OCI-LY3 (cell line): ENCODE data around the gene LRRC75B.

Experiments
- EZH2phosphoT487 ChIP-seq: fragments of 200-600 bp; shearing (Covaris generic); IDR thresholded peaks from 2 replicates; pipeline ENCODE4 v1.6.1; 2018; ENCODE audit warnings: antibody characterized with exemption, mixed run types, low read depth
- TF ChIP-seq, protein P1 (sequence below): fragments of 200-600, 300-600 bp; sonication (generic); IDR thresholded peaks from 2 replicates; pipeline ENCODE4 v1.5.1; 2014; ENCODE audit warnings: antibody characterized with exemption, low read length, low read depth

DNA sequence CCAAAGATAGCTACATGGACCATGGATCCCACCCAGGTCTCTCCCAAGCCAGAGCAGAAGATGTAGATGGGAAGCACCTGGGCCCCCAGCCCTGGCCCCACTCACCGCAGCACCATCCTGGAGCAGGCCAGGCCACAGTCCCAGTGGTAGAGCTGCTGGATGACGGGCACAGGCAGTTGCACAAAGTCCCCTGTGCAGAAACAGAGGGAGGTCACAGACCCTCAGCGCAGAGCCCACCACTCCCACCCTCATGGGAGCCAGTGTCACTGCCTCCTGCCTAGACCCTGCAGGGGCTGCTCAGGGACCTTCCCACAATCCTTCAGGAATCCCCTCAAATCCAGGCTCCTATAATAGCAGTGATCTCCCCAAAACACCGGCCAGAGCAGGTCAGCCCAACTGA lies 44.1 kb downstream of the LRRC75B start:
- TF ChIP-seq, protein P1, sequence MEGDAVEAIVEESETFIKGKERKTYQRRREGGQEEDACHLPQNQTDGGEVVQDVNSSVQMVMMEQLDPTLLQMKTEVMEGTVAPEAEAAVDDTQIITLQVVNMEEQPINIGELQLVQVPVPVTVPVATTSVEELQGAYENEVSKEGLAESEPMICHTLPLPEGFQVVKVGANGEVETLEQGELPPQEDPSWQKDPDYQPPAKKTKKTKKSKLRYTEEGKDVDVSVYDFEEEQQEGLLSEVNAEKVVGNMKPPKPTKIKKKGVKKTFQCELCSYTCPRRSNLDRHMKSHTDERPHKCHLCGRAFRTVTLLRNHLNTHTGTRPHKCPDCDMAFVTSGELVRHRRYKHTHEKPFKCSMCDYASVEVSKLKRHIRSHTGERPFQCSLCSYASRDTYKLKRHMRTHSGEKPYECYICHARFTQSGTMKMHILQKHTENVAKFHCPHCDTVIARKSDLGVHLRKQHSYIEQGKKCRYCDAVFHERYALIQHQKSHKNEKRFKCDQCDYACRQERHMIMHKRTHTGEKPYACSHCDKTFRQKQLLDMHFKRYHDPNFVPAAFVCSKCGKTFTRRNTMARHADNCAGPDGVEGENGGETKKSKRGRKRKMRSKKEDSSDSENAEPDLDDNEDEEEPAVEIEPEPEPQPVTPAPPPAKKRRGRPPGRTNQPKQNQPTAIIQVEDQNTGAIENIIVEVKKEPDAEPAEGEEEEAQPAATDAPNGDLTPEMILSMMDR, result no peak
- TF ChIP-seq EZH2phosphoT487, result no peak
